ENCODE results near the gene FOXO1. TPM values are rescaled to one million over a fixed set of nuclear protein-coding genes. Genes with fewer than 3 reads are reported as not detected.

Gene FOXO1
- total and polyA plus RNA-seq, 2 experiments from 2014 or later = 32.4 to 68.0 TPM

DNA sequence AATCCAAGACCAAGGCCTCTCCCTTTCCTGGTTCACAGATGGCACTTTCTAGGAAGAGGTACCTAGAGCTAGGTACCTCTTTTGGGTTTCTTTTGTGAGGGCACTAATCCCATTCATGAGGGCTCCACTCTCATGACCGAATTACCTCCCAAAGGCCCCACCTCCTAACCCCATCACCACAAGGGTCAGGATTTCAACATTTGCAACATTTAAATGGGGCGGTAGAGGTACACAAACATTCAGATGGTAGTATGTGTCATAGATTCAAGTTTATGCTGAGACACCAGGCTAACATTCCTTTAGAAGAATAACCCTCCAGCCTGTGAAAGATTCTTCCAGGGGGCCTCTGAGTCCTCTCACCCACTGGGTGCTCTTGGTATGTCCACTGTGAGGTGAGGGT, 116.3 kb downstream of the FOXO1 start:
- Histone ChIP-seq H3K9me2 (ENCODE audit: insufficient read depth) (0 out of 2 replicates have a peak, but pooled peaks cover 2% of the 10 kb centered on the region), H3K27me3 (ENCODE audit: insufficient read depth) (no peaks in the 10 kb centered on the region), H3K36me3 (ENCODE audit: insufficient read depth) (no peaks in the 10 kb centered on the region), H3K4me1 (ENCODE audit: insufficient read depth) (peaks cover 49% of the 10 kb centered on the region), H3K4me2 (no peak overlapping the region), H3F3A (replicated peaks; ENCODE audit: low read depth) (peaks cover 4% of the 10 kb centered on the region; the same call in 1 of the 2 replicates), H2AFZ (no peak overlapping the region), H3K4me3 (no peak overlapping the region), H3K79me2 (replicated peaks; ENCODE audit: insufficient read depth) (peaks cover 24% of the 10 kb centered on the region), H3K27ac (ENCODE audit: low read depth) (no peak overlapping the region), H4K20me1 (replicated peaks; ENCODE audit: insufficient read depth) (peaks cover 19% of the 10 kb centered on the region)
- ATAC-seq (no peak), DNase-seq (ENCODE audit: low spot score) (no peak)
- Mint-ChIP-seq H3K4me1 (peaks cover 62% of the 10 kb centered on the region), H3K4me3 (no peak overlapping the region), H3K36me3 (ENCODE audit: low read depth) (no peaks in the 10 kb centered on the region), H3K27me3 (ENCODE audit: insufficient read depth, low read depth, poor library complexity) (peaks cover 13% of the 10 kb centered on the region), H3K27ac (no peak overlapping the region), H3K9me3 (no peaks in the 10 kb centered on the region)
- TF ChIP-seq JUNB (IDR thresholded peaks at IDR 0.05; ENCODE audit: unreplicated experiment) = no peak

DNA sequence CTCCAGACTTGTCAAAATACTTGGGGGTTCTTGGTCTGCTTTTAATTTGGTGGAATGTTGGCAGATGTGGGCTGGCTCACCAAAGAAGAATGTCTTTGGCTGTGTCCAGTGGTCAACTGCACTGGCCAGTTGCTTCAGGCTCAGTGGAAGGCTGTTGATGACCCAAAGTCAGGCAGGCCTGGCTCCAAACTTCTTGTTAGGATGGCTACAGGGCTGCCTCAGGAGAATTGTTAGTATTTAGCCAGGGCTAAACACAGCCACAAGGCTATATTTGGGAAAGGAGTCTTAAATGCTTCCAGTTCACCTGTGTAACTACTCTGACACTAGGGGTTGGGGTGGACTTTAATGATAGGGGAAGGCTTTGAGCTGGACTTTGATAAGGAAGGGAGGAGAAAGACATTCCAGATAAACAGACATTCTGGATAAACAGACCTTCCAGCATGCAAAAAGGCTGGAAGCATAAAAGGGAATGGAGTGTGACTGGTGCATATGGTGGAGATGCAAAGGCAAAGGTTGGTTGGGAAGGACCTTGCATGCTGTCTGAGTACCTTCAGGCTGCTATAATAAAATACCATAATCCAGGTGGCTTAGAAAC, 116.8 kb downstream of the FOXO1 start:
- 0 out of 2 replicates have a peak, but pooled peaks cover 2% of the 10 kb centered on the region for H3K9me2 ChIP-seq (ENCODE audit: insufficient read depth)
- peaks cover 4% of the 10 kb centered on the region; the same call in 1 of the 2 replicates for H3F3A ChIP-seq (replicated peaks; ENCODE audit: low read depth)
- H3K27ac Mint-ChIP-seq = no peak overlapping the region
- no peaks in the 10 kb centered on the region for H3K36me3 ChIP-seq (ENCODE audit: insufficient read depth)
- no peak overlapping the region for H3K27ac ChIP-seq (ENCODE audit: low read depth)
- H3K9me3 Mint-ChIP-seq = no peaks in the 10 kb centered on the region
- peaks cover 13% of the 10 kb centered on the region for H3K27me3 Mint-ChIP-seq (ENCODE audit: insufficient read depth, low read depth, poor library complexity)
- no peak for DNase-seq (ENCODE audit: low spot score)
- H3K79me2 ChIP-seq (replicated peaks; ENCODE audit: insufficient read depth) = peaks cover 24% of the 10 kb centered on the region
- no peaks in the 10 kb centered on the region for H3K36me3 Mint-ChIP-seq (ENCODE audit: low read depth)
- peaks cover 49% of the 10 kb centered on the region for H3K4me1 ChIP-seq (ENCODE audit: insufficient read depth)
- H2AFZ ChIP-seq = no peak overlapping the region
- H3K4me3 ChIP-seq = no peak overlapping the region
- TF ChIP-seq CREB1 (CRISPR knock-in tag; IDR thresholded peaks at IDR 0.05; ENCODE audit: low read depth) = no peak
- no peak for TF ChIP-seq JUNB (IDR thresholded peaks at IDR 0.05; ENCODE audit: unreplicated experiment)
- TF ChIP-seq, protein P1, sequence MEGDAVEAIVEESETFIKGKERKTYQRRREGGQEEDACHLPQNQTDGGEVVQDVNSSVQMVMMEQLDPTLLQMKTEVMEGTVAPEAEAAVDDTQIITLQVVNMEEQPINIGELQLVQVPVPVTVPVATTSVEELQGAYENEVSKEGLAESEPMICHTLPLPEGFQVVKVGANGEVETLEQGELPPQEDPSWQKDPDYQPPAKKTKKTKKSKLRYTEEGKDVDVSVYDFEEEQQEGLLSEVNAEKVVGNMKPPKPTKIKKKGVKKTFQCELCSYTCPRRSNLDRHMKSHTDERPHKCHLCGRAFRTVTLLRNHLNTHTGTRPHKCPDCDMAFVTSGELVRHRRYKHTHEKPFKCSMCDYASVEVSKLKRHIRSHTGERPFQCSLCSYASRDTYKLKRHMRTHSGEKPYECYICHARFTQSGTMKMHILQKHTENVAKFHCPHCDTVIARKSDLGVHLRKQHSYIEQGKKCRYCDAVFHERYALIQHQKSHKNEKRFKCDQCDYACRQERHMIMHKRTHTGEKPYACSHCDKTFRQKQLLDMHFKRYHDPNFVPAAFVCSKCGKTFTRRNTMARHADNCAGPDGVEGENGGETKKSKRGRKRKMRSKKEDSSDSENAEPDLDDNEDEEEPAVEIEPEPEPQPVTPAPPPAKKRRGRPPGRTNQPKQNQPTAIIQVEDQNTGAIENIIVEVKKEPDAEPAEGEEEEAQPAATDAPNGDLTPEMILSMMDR (conservative IDR thresholded peaks at IDR 0.05; ENCODE audit: low read depth in 2 of 2) = no peak
- TF ChIP-seq POLR2AphosphoS5 (IDR thresholded peaks at IDR 0.05; ENCODE audit: low read depth) = 0 out of 2 replicates have a peak, but pooled peaks have one; percentile 23
- no peak for TF ChIP-seq EZH2phosphoT487 (IDR thresholded peaks at IDR 0.05; ENCODE audit: unreplicated experiment)
- H3K4me2 ChIP-seq = no peak overlapping the region
- ATAC-seq = no peak
- H3K4me1 Mint-ChIP-seq = peaks cover 61% of the 10 kb centered on the region
- peaks cover 19% of the 10 kb centered on the region for H4K20me1 ChIP-seq (replicated peaks; ENCODE audit: insufficient read depth)
- no peaks in the 10 kb centered on the region for H3K27me3 ChIP-seq (ENCODE audit: insufficient read depth)
- H3K4me3 Mint-ChIP-seq = no peak overlapping the region

DNA sequence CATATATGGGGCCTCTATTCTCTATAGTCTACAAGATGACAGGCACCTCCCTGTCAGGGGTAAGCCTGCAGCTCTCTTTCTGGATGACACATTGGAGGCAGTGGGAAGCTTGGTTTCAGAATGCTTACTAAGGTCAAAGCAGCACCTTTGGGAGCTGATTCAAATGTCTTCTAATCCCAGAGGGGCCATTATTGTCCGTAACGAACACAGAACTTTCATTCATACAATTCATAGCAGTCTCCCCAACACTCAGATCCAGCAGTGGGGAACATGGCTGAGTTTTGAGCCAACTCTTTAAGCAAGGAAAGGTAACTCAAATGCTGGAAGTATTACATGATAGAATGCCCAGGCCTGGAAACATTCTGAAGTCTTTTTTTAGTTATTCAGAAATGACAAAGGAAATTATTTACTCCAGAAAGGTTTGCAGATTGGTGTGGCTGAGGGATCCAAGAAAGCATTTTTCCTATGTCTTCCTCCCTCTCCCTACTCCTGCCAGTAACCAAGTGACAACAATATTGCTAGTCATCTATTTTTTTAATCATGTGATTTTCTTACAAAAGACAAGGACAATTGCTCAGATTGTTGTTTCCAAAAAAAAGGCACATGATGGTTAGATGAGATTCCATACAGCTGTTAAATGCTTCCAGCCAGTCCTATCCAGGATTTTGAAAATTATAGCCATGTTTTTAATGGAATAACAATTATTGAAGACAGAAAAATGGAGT, 118.7 kb downstream of the FOXO1 start:
- peaks cover 49% of the 10 kb centered on the region for H3K4me1 Mint-ChIP-seq
- no peak overlapping the region; the same call in 1 of the 2 replicates for H3K27ac Mint-ChIP-seq
- H3K9me2 ChIP-seq (ENCODE audit: insufficient read depth) = 0 out of 2 replicates have a peak, but pooled peaks cover 2% of the 10 kb centered on the region
- peaks cover 19% of the 10 kb centered on the region for H3K79me2 ChIP-seq (replicated peaks; ENCODE audit: insufficient read depth)
- H3F3A ChIP-seq (replicated peaks; ENCODE audit: low read depth) = peaks cover 4% of the 10 kb centered on the region; the same call in 1 of the 2 replicates
- peaks cover 48% of the 10 kb centered on the region for H3K4me1 ChIP-seq (ENCODE audit: insufficient read depth)
- no peaks in the 10 kb centered on the region for H3K27me3 ChIP-seq (ENCODE audit: insufficient read depth)
- H3K4me3 ChIP-seq = no peak overlapping the region
- H2AFZ ChIP-seq = no peak overlapping the region
- H3K27ac ChIP-seq (ENCODE audit: low read depth) = no peak overlapping the region
- H3K36me3 ChIP-seq (ENCODE audit: insufficient read depth) = no peaks in the 10 kb centered on the region
- H4K20me1 ChIP-seq (replicated peaks; ENCODE audit: insufficient read depth) = peaks cover 19% of the 10 kb centered on the region
- H3K9me3 Mint-ChIP-seq = no peaks in the 10 kb centered on the region
- peaks cover 7% of the 10 kb centered on the region for H3K27me3 Mint-ChIP-seq (ENCODE audit: insufficient read depth, low read depth, poor library complexity)
- ATAC-seq = no peak
- H3K4me2 ChIP-seq = no peak overlapping the region
- H3K4me3 Mint-ChIP-seq = no peak overlapping the region
- DNase-seq (ENCODE audit: low spot score) = no peak
- no peaks in the 10 kb centered on the region for H3K36me3 Mint-ChIP-seq (ENCODE audit: low read depth)
- TF ChIP-seq EZH2 (IDR thresholded peaks at IDR 0.05; ENCODE audit: low read depth, unreplicated experiment) (no peak), EZH2phosphoT487 (IDR thresholded peaks at IDR 0.05; ENCODE audit: unreplicated experiment) (no peak), ETS1 (IDR thresholded peaks at IDR 0.05) (no peak), STAT1 (IDR thresholded peaks at IDR 0.05; ENCODE audit: unreplicated experiment) (no peak), ZNF331 (CRISPR knock-in tag; IDR thresholded peaks at IDR 0.05; ENCODE audit: low read depth) (no peak)
- TF ChIP-seq, protein P1 (conservative IDR thresholded peaks at IDR 0.05; ENCODE audit: low read depth in 2 of 2) = no peak
